SK-N-SH (cell line): ENCODE results near the gene OTUD5. TPM values are rescaled to one million over a fixed set of nuclear protein-coding genes. Genes with fewer than 3 reads are reported as not detected.

ENCODE experiments used
- CTCF ChIA-PET: fragments of 300-600, 350-600 bp; formaldehyde crosslinking; extraction: SDS; loops from one replicate; lab custom pipeline; 2021; lab: Yijun Ruan, JAX
- POLR2A ChIA-PET: fragments of 350-600 bp; sonication (Branson Sonifier 250); formaldehyde crosslinking; extraction: SDS; loops from one replicate; lab custom pipeline; 2020; ENCODE audit warnings: antibody characterized with exemption, inconsistent platforms; lab: Yijun Ruan, JAX
- DNase-seq: peaks from one replicate; pipeline ENCODE4 v3.0.0; 2012
- H2AFZ ChIP-seq: fragments of 200-600 bp; sonication (generic); 2 replicates; pipeline ENCODE4 v1.8.1; 2016; ENCODE audit warnings: antibody characterized with exemption, mild to moderate bottlenecking, low read depth
- H3F3A ChIP-seq: fragments of 200-600 bp; sonication (generic); replicated peaks from 2 replicates; pipeline ENCODE3; 2016; ENCODE audit warnings: antibody characterized with exemption, mild to moderate bottlenecking; ENCODE audit not compliant: insufficient read depth
- H3K27ac ChIP-seq, 2 experiments: fragments of 200-500 bp in 1 of 2; fragments of 200-600 bp in 1 of 2; sonication (Bioruptor generic) in 1 of 2; sonication (generic), shearing (Covaris generic) in 1 of 2; 2 replicates each; pipeline versions ENCODE4 v1.5.1 to v1.6.1; 2014 to 2016; ENCODE audit warnings: low read depth in 2 of 2, inconsistent platforms in 1 of 2, low read length in 1 of 2, mild to moderate bottlenecking in 1 of 2, mixed read lengths in 1 of 2
- H3K27me3 ChIP-seq: fragments of 200-600 bp; sonication (generic), shearing (Covaris generic); 2 replicates; pipeline ENCODE4 v1.6.1; 2016; ENCODE audit warnings: mixed run types; ENCODE audit not compliant: insufficient read depth
- H3K36me3 ChIP-seq, 2 experiments: fragments of 200-500 bp in 1 of 2; fragments of 200-600 bp in 1 of 2; sonication (Bioruptor generic) in 1 of 2; sonication (generic) in 1 of 2; replicated peaks in 1 of 2; 2 replicates each; pipeline versions ENCODE3 to v1.5.1; 2014 to 2016; ENCODE audit warnings: low read length in 1 of 2, mild to moderate bottlenecking in 1 of 2; ENCODE audit not compliant: insufficient read depth in 2 of 2, control insufficient read depth in 1 of 2
- H3K4me1 ChIP-seq, 2 experiments: fragments of 200-500 bp in 1 of 2; fragments of 200-600 bp in 1 of 2; sonication (Bioruptor generic) in 1 of 2; sonication (generic), shearing (Covaris generic) in 1 of 2; 2 replicates each; pipeline versions ENCODE4 v1.5.1 to v1.6.1; 2014 to 2016; ENCODE audit warnings: low read depth in 1 of 2, low read length in 1 of 2, mixed run types in 1 of 2; ENCODE audit not compliant: insufficient read depth in 2 of 2, control insufficient read depth in 1 of 2
- H3K4me2 ChIP-seq: fragments of 200-600 bp; sonication (generic), shearing (Covaris generic); 2 replicates; pipeline ENCODE4 v1.6.1; 2017; ENCODE audit warnings: mixed run types
- H3K4me3 ChIP-seq, 2 experiments: fragments of 200-500 bp in 1 of 2; fragments of 200-600 bp in 1 of 2; sonication (Bioruptor generic) in 1 of 2; sonication (generic), shearing (Covaris generic) in 1 of 2; 2 replicates each; pipeline versions ENCODE4 v1.5.1 to v1.8.1; 2014 to 2016; ENCODE audit warnings: low read depth in 2 of 2, inconsistent platforms in 1 of 2, low read length in 1 of 2, mild to moderate bottlenecking in 1 of 2, mixed read lengths in 1 of 2, moderate library complexity in 1 of 2
- H3K79me2 ChIP-seq: fragments of 200-600 bp; sonication (generic); 2 replicates; pipeline ENCODE4 v1.8.1; 2017; ENCODE audit warnings: mild to moderate bottlenecking; ENCODE audit not compliant: insufficient read depth
- H3K9ac ChIP-seq: fragments of 200-600 bp; sonication (generic); 2 replicates; pipeline ENCODE4 v1.6.1; 2017; ENCODE audit warnings: mixed run types
- H3K9me2 ChIP-seq: fragments of 200-600 bp; sonication (generic); 2 replicates; pipeline ENCODE4 v1.6.1; 2017; ENCODE audit warnings: mixed run types
- H3K9me3 ChIP-seq: fragments of 200-600 bp; sonication (generic); 2 replicates; pipeline ENCODE4 v1.6.1; 2017; ENCODE audit warnings: mixed run types, mild to moderate bottlenecking, moderate library complexity
- H4K20me1 ChIP-seq: fragments of 200-600 bp; sonication (generic); 2 replicates; pipeline ENCODE4 v1.6.1; 2017; ENCODE audit warnings: mild to moderate bottlenecking, mixed run types; ENCODE audit not compliant: insufficient read depth
- CHD2 ChIP-seq: fragments of 150-350 bp; IDR thresholded peaks from 2 replicates; pipeline ENCODE4 v1.6.1; 2018; ENCODE audit warnings: low read length; ENCODE audit not compliant: partially characterized antibody
- CTCF ChIP-seq: fragments of 200-600 bp; sonication (generic); IDR thresholded peaks from 2 replicates; pipeline ENCODE4 v1.6.1; 2017; ENCODE audit warnings: antibody characterized with exemption, mild to moderate bottlenecking, moderate library complexity
- EP300 ChIP-seq, 2 experiments: IDR thresholded peaks; 2 replicates each; pipeline versions ENCODE4 v1.4.0 to v1.6.1; 2012; ENCODE audit warnings: borderline replicate concordance in 1 of 2, low read depth in 1 of 2, low read length in 1 of 2
- FOSL2 ChIP-seq: IDR thresholded peaks from 2 replicates; pipeline ENCODE4 v1.4.0; 2012; ENCODE audit warnings: low read depth, mild to moderate bottlenecking, moderate library complexity, borderline replicate concordance
- GABPA ChIP-seq: IDR thresholded peaks from 2 replicates; pipeline ENCODE4 v1.4.0; 2012; ENCODE audit warnings: low read depth, mild to moderate bottlenecking
- MEF2A ChIP-seq: IDR thresholded peaks from 2 replicates; pipeline ENCODE4 v1.4.0; 2012; ENCODE audit warnings: low read depth, borderline replicate concordance
- NFIC ChIP-seq: IDR thresholded peaks from 2 replicates; pipeline ENCODE4 v1.4.0; 2012; ENCODE audit warnings: borderline replicate concordance
- NRF1 ChIP-seq: IDR thresholded peaks from 2 replicates; pipeline ENCODE4 v1.6.1; 2012; ENCODE audit warnings: low read depth, mild to moderate bottlenecking, low read length
- RAD21 ChIP-seq: IDR thresholded peaks from 2 replicates; pipeline ENCODE4 v1.6.1; 2012; ENCODE audit warnings: mild to moderate bottlenecking, low read length
- RCOR1 ChIP-seq: fragments of 150-350 bp; IDR thresholded peaks from 2 replicates; pipeline ENCODE4 v1.6.1; 2017; ENCODE audit warnings: antibody characterized with exemption, low read length
- RXRA ChIP-seq: IDR thresholded peaks from 2 replicates; pipeline ENCODE4 v1.4.0; 2012; ENCODE audit warnings: low read depth, mild to moderate bottlenecking, borderline replicate concordance
- SIN3A ChIP-seq: IDR thresholded peaks from 2 replicates; pipeline ENCODE4 v1.6.1; 2012; ENCODE audit warnings: low read depth, mild to moderate bottlenecking, low read length, moderate library complexity, borderline replicate concordance
- SMC3 ChIP-seq: IDR thresholded peaks from 2 replicates; pipeline ENCODE4 v1.6.1; 2012; ENCODE audit warnings: low read depth, low read length, improper control_type of control experiment
- TCF12 ChIP-seq: IDR thresholded peaks from 2 replicates; pipeline ENCODE4 v1.4.0; 2012
- USF2 ChIP-seq: fragments of 150-350 bp; IDR thresholded peaks from 2 replicates; pipeline ENCODE4 v1.6.1; 2017; ENCODE audit warnings: antibody characterized with exemption, low read length, low read depth, borderline replicate concordance
- WGBS: methylation state at CpG from one replicate; pipeline ENCODE4 v1.1.6; 2017; ENCODE audit warnings: low lambda C conversion rate; 5-methylcytosine and 5-hydroxymethylcytosine counted together
- polyA plus RNA-seq, 3 experiments: library from polyadenylated mRNA; depleted of rRNA; stranded (reverse); fragments of >200 nt; gene quantifications; 2 replicates each; pipeline ENCODE4 v1.2.3, GENCODE V29; 2012
- TF ChIP-seq, protein P1 (sequence below): IDR thresholded peaks from 2 replicates; pipeline ENCODE4; 2012
- TF ChIP-seq, protein P2 (sequence below): IDR thresholded peaks from 2 replicates; pipeline ENCODE4 v1.4.0; 2012; ENCODE audit warnings: low read depth, borderline replicate concordance
- TF ChIP-seq, protein P3 (sequence below): IDR thresholded peaks from 2 replicates; pipeline ENCODE4 v1.6.1; 2012; ENCODE audit warnings: mild to moderate bottlenecking, low read depth, low read length, moderate library complexity
- TF ChIP-seq, protein P4 (sequence below): fragments of 150-350 bp; IDR thresholded peaks from 2 replicates; pipeline ENCODE4 v1.6.1; 2016; ENCODE audit warnings: mild to moderate bottlenecking, low read depth, low read length

The OTUD5 gene
- polyA plus RNA-seq, 1 of the 3 experiments (the other 2 are of a cell fraction): 90.4 TPM

DNA sequence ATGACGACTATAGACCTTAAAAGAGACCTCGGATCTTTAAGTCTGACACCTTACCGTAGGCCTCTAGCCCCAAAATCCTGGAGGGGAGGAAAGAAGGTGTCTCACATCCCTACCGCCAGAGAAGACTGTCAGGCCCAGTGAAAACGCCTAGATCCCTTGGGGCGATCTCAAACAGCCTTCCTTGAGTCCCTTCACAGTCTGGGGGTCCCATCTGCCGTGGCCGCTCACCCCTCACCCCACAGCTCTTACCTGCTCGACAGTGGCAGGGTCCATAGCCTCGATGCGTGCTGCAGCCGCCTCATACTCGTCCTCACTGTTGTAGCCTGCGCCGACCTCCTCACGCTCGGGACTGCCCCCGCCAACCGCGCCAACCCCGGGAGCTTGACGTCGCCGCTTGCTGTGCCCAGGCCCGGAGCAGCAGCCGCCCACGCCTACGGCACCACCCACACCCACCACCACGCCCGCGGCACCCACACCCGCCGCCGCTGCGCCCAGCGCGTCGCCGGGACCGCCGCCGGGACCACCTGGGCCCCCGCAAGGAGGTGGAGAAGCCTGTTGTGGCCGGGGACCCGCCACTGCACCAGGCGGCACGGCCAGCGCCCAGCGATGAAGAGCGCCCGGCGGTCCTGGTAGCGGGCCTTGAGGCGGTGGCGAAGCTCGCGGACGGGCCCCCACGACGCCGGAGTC lies 536 bp downstream of the OTUD5 start:
- ChIA-PET CTCF (interaction anchor here (1.3 to 2.9 kb wide), 4 partner anchors 10 to 805 kb away, joined by 3 to 12 read pairs (median 4); no protein-coding TSS in a partner anchor), POLR2A (interaction anchor here (0.5 kb wide), 1 partner anchor 213 kb away, joined by 4 read pairs; no protein-coding TSS in a partner anchor)
- peaks cover 12 to 24% of the 10 kb centered on the region in 2 experiments for H3K36me3 ChIP-seq
- under 1% methylated on average over 12 of the region's 61 CpGs for WGBS
- no peak overlapping the region for H2AFZ ChIP-seq
- peak overlapping the region; percentile 83 for H3K4me2 ChIP-seq
- peak overlapping the region; percentile 35 to 99 for H3K27ac ChIP-seq
- peaks cover 10 to 46% of the 10 kb centered on the region in 2 experiments; a peak in 3 of 4 replicates for H3K4me1 ChIP-seq
- no peak for TF ChIP-seq RCOR1
- no peak for TF ChIP-seq TCF12
- no peak for TF ChIP-seq FOSL2
- no peak for TF ChIP-seq EP300 (IDR thresholded peaks at IDR 0.05; ENCODE audit: borderline replicate concordance in 1 of 2, low read depth in 1 of 2, low read length in 1 of 2)
- TF ChIP-seq, protein P1, sequence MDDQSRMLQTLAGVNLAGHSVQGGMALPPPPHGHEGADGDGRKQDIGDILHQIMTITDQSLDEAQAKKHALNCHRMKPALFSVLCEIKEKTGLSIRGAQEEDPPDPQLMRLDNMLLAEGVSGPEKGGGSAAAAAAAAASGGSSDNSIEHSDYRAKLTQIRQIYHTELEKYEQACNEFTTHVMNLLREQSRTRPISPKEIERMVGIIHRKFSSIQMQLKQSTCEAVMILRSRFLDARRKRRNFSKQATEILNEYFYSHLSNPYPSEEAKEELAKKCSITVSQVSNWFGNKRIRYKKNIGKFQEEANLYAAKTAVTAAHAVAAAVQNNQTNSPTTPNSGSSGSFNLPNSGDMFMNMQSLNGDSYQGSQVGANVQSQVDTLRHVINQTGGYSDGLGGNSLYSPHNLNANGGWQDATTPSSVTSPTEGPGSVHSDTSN: no peak
- TF ChIP-seq, protein P2, sequence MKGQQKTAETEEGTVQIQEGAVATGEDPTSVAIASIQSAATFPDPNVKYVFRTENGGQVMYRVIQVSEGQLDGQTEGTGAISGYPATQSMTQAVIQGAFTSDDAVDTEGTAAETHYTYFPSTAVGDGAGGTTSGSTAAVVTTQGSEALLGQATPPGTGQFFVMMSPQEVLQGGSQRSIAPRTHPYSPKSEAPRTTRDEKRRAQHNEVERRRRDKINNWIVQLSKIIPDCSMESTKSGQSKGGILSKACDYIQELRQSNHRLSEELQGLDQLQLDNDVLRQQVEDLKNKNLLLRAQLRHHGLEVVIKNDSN: no peak
- no peak for TF ChIP-seq NRF1
- TF ChIP-seq MEF2A: no peak
- TF ChIP-seq SIN3A: no peak
- TF ChIP-seq SMC3: no peak
- TF ChIP-seq, protein P3, sequence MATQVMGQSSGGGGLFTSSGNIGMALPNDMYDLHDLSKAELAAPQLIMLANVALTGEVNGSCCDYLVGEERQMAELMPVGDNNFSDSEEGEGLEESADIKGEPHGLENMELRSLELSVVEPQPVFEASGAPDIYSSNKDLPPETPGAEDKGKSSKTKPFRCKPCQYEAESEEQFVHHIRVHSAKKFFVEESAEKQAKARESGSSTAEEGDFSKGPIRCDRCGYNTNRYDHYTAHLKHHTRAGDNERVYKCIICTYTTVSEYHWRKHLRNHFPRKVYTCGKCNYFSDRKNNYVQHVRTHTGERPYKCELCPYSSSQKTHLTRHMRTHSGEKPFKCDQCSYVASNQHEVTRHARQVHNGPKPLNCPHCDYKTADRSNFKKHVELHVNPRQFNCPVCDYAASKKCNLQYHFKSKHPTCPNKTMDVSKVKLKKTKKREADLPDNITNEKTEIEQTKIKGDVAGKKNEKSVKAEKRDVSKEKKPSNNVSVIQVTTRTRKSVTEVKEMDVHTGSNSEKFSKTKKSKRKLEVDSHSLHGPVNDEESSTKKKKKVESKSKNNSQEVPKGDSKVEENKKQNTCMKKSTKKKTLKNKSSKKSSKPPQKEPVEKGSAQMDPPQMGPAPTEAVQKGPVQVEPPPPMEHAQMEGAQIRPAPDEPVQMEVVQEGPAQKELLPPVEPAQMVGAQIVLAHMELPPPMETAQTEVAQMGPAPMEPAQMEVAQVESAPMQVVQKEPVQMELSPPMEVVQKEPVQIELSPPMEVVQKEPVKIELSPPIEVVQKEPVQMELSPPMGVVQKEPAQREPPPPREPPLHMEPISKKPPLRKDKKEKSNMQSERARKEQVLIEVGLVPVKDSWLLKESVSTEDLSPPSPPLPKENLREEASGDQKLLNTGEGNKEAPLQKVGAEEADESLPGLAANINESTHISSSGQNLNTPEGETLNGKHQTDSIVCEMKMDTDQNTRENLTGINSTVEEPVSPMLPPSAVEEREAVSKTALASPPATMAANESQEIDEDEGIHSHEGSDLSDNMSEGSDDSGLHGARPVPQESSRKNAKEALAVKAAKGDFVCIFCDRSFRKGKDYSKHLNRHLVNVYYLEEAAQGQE: no peak
- TF ChIP-seq CHD2: no peak
- TF ChIP-seq RXRA: no peak
- TF ChIP-seq USF2: no peak
- TF ChIP-seq GABPA: no peak
- TF ChIP-seq CTCF: no peak
- no peak for TF ChIP-seq NFIC
- TF ChIP-seq, protein P4, sequence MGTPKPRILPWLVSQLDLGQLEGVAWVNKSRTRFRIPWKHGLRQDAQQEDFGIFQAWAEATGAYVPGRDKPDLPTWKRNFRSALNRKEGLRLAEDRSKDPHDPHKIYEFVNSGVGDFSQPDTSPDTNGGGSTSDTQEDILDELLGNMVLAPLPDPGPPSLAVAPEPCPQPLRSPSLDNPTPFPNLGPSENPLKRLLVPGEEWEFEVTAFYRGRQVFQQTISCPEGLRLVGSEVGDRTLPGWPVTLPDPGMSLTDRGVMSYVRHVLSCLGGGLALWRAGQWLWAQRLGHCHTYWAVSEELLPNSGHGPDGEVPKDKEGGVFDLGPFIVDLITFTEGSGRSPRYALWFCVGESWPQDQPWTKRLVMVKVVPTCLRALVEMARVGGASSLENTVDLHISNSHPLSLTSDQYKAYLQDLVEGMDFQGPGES: no peak
- no peak for TF ChIP-seq RAD21
- H3K4me3 ChIP-seq: peak overlapping the region; percentile 79 to 93
- H3K9me2 ChIP-seq: no peaks in the 10 kb centered on the region
- no peaks in the 10 kb centered on the region for H3K9me3 ChIP-seq
- no peaks in the 10 kb centered on the region for H3K27me3 ChIP-seq
- no peaks in the 10 kb centered on the region for H3F3A ChIP-seq
- H4K20me1 ChIP-seq: peaks cover 49% of the 10 kb centered on the region
- DNase-seq: no peak
- H3K9ac ChIP-seq: peak overlapping the region; percentile 97
- H3K79me2 ChIP-seq: peaks cover 53% of the 10 kb centered on the region
